HepG2 (cell line): ENCODE measurements around the gene EGFL8.

Experiments
- ESRRA ChIP-seq: sonication (generic); formaldehyde crosslinking; IDR thresholded peaks from 2 replicates; pipeline ENCODE4 v1.5.1; 2020; ENCODE audit warnings: mild to moderate bottlenecking, low read depth, missing genetic modification reagents
- HDAC2 ChIP-seq: sonication (generic); formaldehyde crosslinking; IDR thresholded peaks from 2 replicates; pipeline ENCODE4 v1.4.0; 2020; ENCODE audit warnings: missing genetic modification reagents

DNA sequence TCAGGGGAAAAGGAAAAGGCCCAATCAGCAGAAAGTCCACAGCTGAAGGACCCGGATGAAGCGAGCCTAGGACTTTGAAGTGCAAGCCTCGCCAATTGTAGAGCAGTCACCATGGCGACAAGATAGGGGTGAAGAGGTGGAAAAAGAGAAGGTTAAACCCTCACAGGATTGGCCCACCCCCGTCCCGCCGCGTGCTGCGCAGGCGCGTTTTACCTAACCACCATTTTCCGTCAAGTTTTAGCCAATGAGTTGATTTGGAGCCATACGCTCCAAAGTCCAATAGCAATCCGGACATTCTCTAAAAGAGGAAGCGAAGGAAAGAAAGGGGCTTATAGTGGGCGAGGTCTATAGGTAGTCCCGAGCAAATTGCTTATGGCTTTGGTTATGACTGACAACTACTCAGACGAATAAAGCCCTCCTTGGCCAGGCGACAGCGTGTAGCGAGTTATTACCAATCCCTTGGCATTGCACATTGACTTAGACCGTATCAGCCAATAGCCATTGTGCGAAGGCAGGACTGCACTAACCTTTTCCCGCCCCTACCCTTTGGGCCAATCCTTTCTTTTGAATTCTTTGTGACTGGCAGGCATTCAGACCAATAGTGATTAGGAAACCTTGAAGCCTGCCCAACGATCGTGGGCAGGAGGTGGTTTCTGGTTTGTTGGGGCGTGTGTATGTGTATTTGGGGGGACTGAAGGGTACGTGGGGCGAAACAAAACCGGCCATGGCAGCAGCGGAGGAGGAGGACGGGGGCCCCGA, 13.6 kb downstream of the EGFL8 start, which contains the start of gene RNF5:
- TF ChIP-seq ESRRA (CRISPR knock-in tag) (peak; percentile 25; the same call in 1 of the 2 replicates), HDAC2 (CRISPR knock-in tag) (no peak)
